Lower leg skin (tissue), 3 donors: ENCODE measurements around the gene MUC4.

ENCODE experiments used
- CTCF ChIP-seq, 3 donors: fragments of 450-650 bp; IDR thresholded peaks; one replicate each; pipeline ENCODE4 v1.5.1; 2016; ENCODE audit warnings: antibody characterized with exemption in 3 of 3, mild to moderate bottlenecking in 3 of 3, moderate library complexity in 2 of 3
- POLR2A ChIP-seq, 2 donors: fragments of 450-650 bp; IDR thresholded peaks; one replicate each; pipeline ENCODE4 v1.6.1; 2016 to 2017; ENCODE audit warnings: antibody characterized with exemption in 2 of 2, mild to moderate bottlenecking in 1 of 2, moderate library complexity in 1 of 2

GRCh38 chr3:195700319-195700718 is 111.4 kb downstream of the MUC4 start:
- TF ChIP-seq CTCF (IDR thresholded peaks at IDR 0.05) (no peak), POLR2A (IDR thresholded peaks at IDR 0.05) (no peak)
